Measurements from ENCODE around the gene RANBP17. TPM values are rescaled to one million over a fixed set of nuclear protein-coding genes. Genes with fewer than 3 reads are reported as not detected.

The RANBP17 gene
- total RNA-seq, 1 donor from 2014 or later = 22.0 TPM

DNA sequence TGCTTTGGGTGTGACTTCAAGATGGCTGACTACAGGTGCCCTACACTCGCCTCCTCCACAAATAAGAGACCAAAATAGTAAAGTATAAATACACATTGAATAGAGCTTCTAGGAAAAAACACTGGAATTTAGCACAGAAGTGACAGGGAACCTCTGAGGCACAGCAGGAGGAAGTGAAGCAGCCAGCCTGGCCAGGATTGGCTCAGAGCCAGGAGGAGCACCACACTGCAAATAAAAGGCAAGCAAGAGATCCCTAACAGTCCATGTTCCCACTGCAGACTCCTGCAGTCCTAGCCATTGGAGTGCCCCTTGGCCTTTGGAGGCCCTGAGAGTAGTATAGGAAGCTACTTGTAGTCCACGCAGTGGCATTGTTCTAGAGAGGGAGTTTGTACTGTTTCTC lies 260.6 kb downstream of the RANBP17 start:
- TF ChIP-seq, protein P1, sequence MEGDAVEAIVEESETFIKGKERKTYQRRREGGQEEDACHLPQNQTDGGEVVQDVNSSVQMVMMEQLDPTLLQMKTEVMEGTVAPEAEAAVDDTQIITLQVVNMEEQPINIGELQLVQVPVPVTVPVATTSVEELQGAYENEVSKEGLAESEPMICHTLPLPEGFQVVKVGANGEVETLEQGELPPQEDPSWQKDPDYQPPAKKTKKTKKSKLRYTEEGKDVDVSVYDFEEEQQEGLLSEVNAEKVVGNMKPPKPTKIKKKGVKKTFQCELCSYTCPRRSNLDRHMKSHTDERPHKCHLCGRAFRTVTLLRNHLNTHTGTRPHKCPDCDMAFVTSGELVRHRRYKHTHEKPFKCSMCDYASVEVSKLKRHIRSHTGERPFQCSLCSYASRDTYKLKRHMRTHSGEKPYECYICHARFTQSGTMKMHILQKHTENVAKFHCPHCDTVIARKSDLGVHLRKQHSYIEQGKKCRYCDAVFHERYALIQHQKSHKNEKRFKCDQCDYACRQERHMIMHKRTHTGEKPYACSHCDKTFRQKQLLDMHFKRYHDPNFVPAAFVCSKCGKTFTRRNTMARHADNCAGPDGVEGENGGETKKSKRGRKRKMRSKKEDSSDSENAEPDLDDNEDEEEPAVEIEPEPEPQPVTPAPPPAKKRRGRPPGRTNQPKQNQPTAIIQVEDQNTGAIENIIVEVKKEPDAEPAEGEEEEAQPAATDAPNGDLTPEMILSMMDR (conservative IDR thresholded peaks at IDR 0.05) = no peak
- no peak for DNase-seq (ENCODE audit: extremely low spot score, unreplicated experiment)
- Mint-ChIP-seq H3K27ac (no peak overlapping the region), H3K36me3 (peaks cover 8% of the 10 kb centered on the region), H3K9me3 (peaks cover 5% of the 10 kb centered on the region), H3K27me3 (no peaks in the 10 kb centered on the region), H3K4me1 (ENCODE audit: unreplicated experiment) (peaks cover 5% of the 10 kb centered on the region), H3K4me3 (no peak overlapping the region)

GRCh38 chr5:171123417-171123816 lies 261.6 kb downstream of the RANBP17 start:
- Mint-ChIP-seq H3K9me3 (peaks cover 5% of the 10 kb centered on the region), H3K4me1 (ENCODE audit: unreplicated experiment) (peaks cover 5% of the 10 kb centered on the region), H3K4me3 (no peak overlapping the region), H3K27me3 (no peaks in the 10 kb centered on the region), H3K36me3 (peaks cover 8% of the 10 kb centered on the region), H3K27ac (no peak overlapping the region)
- TF ChIP-seq, protein P1 (conservative IDR thresholded peaks at IDR 0.05) = no peak
- no peak for DNase-seq (ENCODE audit: extremely low spot score, unreplicated experiment)

GRCh38 chr5:171127314-171127713 lies 265.5 kb downstream of the RANBP17 start:
- H3K9me3 Mint-ChIP-seq = no peaks in the 10 kb centered on the region
- TF ChIP-seq, protein P1 (conservative IDR thresholded peaks at IDR 0.05) = no peak
- H3K27ac Mint-ChIP-seq = no peak overlapping the region
- H3K27me3 Mint-ChIP-seq = no peaks in the 10 kb centered on the region
- DNase-seq (ENCODE audit: extremely low spot score, unreplicated experiment) = no peak
- H3K4me1 Mint-ChIP-seq (ENCODE audit: unreplicated experiment) = peaks cover under 1% of the 10 kb centered on the region
- no peak overlapping the region for H3K4me3 Mint-ChIP-seq
- H3K36me3 Mint-ChIP-seq = no peaks in the 10 kb centered on the region

GRCh38 chr5:171128136-171128535 lies 266.3 kb downstream of the RANBP17 start:
- DNase-seq (ENCODE audit: extremely low spot score, unreplicated experiment) = no peak
- H3K4me3 Mint-ChIP-seq = no peak overlapping the region
- no peaks in the 10 kb centered on the region for H3K36me3 Mint-ChIP-seq
- no peaks in the 10 kb centered on the region for H3K4me1 Mint-ChIP-seq (ENCODE audit: unreplicated experiment)
- no peaks in the 10 kb centered on the region for H3K27me3 Mint-ChIP-seq
- no peak overlapping the region for H3K27ac Mint-ChIP-seq
- TF ChIP-seq, protein P1 (conservative IDR thresholded peaks at IDR 0.05) = no peak
- H3K9me3 Mint-ChIP-seq = no peaks in the 10 kb centered on the region

DNA sequence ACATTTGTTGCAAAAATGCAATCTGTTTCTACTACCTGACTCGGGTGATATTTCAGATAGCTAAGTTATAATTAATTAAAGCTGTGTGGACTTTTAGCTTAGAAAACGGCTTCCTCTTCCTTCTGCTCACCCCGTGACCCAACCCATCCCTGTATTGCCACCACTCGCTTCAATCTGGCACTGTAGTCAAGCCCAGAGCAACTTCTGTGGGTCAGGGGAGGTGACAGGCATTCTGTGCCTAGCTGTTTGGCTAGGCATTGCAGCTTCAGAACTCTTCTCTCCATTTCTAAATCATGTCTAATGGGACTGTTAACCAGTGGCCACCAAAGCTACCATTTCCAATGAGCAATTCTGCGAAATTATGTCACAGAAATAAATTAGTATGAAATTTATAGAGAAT lies 267.5 kb downstream of the RANBP17 start:
- no peak overlapping the region for H3K4me3 Mint-ChIP-seq
- no peaks in the 10 kb centered on the region for H3K4me1 Mint-ChIP-seq (ENCODE audit: unreplicated experiment)
- TF ChIP-seq, protein P1 (conservative IDR thresholded peaks at IDR 0.05) = peak; percentile 31
- no peaks in the 10 kb centered on the region for H3K27me3 Mint-ChIP-seq
- no peak for DNase-seq (ENCODE audit: extremely low spot score, unreplicated experiment)
- no peak overlapping the region for H3K27ac Mint-ChIP-seq
- H3K36me3 Mint-ChIP-seq = no peaks in the 10 kb centered on the region
- no peaks in the 10 kb centered on the region for H3K9me3 Mint-ChIP-seq

- Mint-ChIP-seq H3K27ac (no peak overlapping the region), H3K36me3 (no peaks in the 10 kb centered on the region), H3K4me1 (ENCODE audit: unreplicated experiment) (no peaks in the 10 kb centered on the region), H3K4me3 (no peak overlapping the region), H3K27me3 (no peaks in the 10 kb centered on the region), H3K9me3 (no peaks in the 10 kb centered on the region)
- DNase-seq (ENCODE audit: extremely low spot score, unreplicated experiment) = no peak
- TF ChIP-seq, protein P1 (conservative IDR thresholded peaks at IDR 0.05) = no peak
Observed at GRCh38 chr5:171131497-171131896, 269.7 kb downstream of the RANBP17 start.

All from type B pancreatic cell (in vitro differentiated cells).